Activated CD8-positive, alpha-beta memory T cell treated with anti-CD3 and anti-CD28 coated beads, Interleukin-2, amount 50 U/mL, for 24 hours (primary cell): ENCODE measurements around the gene PRKCH.

Source experiments
- DNase-seq: peaks from one replicate; pipeline ENCODE4 v3.0.0-alpha.2; 2020; ENCODE audit errors: extremely low read depth

PRKCH gene

DNA sequence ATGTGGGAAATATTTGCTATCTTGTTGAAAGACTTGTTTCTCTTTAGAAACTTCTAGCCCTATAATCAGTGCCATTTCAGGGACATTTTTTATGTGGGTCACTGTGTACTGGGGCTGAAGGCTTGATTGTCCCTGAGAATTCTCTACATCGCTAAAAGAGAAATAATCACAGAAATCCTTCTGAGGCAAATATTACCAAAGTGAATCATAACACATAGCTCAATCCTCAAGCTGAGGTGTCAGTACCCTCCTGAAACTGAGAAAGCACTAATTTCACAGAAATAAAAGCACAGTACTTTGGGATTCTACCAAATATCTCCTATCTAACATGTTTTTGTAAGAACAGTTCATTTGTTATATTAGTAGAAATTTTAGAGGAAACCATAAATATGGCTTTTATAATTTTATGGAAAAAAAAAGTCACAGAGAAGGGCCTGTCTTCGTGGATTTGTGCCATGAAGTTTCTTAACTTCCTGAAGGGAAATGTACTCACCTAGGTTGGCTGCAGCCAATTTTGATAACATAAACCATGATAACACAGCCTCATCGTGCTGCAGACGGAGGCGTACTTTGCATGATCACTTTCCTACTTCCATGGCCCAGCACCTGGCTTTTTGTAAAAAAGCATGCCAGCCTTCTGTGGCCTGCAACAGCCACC, 210.2 kb downstream of the PRKCH start:
- DNase-seq: no peak

GRCh38 chr14:61532123-61532505, 210.7 kb downstream of the PRKCH start:
- no peak for DNase-seq

GRCh38 chr14:61532763-61533162, 211.4 kb downstream of the PRKCH start:
- DNase-seq: no peak

DNA sequence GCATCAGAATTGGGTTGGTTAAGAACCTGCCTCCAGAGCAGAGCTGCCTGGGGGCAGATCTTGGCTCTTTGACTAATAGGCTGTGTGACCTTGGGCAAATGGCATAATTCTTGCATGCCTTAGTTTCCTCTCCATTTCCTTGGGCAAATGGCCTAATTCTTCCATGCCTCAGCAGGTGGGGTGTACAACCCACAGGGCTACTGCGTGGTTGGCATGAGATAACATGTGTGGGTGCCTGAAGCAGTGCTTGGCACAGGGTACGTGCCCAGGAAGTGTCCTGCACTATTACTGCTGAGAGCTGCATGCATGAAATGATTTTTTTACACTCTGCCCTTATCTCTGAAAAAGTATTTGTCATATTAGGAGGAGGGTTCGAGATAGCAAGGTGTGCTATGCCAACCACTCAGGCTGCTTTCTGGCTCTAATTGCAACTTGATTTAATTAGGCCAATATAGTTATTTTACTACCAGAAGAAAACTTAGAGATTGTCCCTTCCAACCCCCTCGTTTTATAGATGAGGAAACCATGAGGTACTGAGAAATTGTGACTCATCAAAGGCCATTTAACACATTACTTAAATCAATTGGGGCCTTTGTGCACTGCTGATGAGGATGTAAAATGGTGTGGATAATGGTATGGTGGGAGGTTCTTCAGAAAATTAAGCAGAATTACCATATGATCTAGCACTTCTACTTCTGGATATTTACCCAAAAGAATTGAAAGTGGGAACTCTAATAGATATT, 212.3 kb downstream of the PRKCH start:
- DNase-seq: no peak

DNA sequence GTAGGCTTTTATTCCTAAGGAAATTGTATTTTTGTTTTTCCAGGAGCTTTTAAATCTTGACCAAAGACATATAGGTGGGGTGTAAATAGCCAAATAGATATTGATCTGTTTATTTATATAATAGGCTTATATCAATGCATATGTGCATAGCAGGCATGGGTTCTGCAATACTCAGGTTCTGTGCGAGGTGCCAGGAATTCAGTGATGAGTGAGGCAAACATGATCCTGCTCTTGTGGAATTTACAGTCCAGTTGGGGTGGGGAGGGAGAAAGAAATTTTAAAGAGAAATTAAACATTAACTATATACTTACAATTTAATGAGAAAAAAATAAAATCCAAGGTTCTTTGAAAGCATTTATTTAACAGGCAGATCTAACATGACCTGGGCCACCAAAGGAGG, 213.7 kb downstream of the PRKCH start:
- no peak for DNase-seq

DNA sequence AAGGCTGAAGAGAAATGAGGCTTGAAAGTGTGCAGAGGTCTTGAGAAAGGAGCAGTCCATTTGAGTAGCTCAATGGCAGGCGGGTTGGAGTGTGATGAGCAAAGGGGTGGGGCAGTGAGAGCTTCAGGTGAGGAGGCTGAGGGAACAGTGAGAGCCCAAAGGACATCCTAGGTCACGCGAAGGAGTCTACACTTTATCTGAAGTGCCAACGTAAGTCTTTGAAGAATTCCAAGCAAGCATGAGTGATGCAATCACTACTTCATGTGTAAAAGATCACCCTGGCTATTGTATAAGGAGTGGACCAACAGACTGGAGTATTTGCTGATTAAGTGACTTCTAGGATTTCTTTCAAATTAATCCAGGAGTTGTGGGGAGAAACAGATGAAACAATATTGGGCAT, 214.1 kb downstream of the PRKCH start:
- no peak for DNase-seq

GRCh38 chr14:61536661-61537562, 215.5 kb downstream of the PRKCH start:
- DNase-seq: no peak

- DNase-seq: no peak
These were observed 216.4 kb downstream of the PRKCH start for GRCh38 chr14:61537563-61538463.

GRCh38 chr14:61538464-61539022, 217.2 kb downstream of the PRKCH start:
- no peak for DNase-seq

- no peak for DNase-seq
These were observed 218.3 kb downstream of the PRKCH start for GRCh38 chr14:61539631-61540030.

- no peak for DNase-seq
These were observed 219.6 kb downstream of the PRKCH start for GRCh38 chr14:61540931-61541330.

- no peak for DNase-seq
These were observed 221.7 kb downstream of the PRKCH start for GRCh38 chr14:61542848-61543790.

- no peak for DNase-seq
These were observed 222.6 kb downstream of the PRKCH start for GRCh38 chr14:61543946-61544345.

DNA sequence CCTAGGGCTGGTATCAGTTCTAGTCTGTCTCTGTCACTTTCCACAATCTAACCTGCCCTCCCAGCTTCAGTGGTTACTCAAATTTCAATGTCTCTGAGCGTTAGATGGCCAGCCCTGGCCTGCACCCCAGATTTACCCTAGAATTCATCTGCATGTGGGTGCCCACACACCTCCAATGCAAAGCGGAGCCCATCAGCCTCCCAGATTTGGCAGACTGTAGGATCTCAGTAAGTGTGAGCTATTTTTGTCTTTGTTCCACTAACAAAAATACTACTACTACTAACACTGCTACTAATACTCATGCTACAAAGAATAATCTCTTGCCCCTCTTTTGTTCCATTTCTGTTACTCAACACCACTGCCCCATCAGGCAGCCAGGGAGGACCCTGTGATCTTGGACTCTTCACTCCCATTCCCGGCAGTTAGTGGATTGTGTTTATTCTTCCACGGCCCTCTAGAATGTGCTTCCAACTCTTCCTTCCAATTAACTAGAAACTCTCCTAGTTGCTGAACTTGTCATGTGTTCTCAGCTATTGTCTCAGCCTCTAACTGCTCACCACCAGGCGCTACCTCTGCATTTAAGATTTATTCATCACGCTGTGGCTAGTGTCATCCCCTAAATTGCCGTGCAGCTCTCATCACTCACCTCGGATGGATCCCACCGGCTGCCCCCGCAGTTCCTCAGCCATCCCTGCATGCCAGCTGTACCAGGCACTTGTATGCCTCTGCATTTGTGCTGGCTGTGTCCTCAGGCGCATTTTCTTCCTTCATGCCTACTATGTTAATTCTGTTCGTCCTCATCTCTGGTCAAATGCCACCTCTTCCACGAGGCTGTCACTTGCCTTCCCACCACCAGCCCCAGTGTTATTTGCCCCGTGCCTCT, 223.3 kb downstream of the PRKCH start:
- DNase-seq: no peak

DNA sequence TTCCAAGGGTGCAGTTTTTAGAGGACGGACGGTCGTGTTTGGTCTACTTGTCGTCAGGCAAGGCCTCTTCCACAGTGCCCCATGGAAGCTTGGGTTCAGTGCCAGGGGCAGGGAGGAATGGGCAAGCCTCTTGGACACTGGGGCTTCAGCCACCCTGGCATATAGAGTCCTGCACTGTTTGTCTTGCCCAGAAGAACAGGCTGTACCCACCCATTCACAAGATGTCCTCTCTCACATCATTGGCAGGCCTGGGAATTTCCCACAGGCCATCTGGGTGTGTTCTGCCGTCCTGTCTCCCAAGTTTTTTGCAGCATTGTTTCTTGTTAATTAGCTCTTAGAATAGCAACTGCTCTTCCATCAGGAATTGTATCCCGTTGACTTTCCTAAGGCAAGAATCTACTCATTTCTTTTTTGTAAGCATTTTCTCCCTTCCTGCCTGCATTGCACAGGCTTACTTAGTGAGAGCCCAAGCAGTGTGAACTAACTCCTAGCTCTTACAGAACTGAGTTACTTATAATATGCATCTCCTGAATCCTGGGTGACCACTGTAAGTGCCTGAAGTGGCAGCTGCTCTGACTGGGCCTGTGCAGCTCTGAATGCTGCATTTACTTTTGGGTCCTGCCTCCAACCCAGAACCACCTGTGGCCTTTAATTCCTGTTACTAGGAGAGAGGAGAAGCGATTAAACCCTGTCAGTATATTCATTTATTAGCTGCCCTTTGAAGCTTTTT, 224.5 kb downstream of the PRKCH start:
- no peak for DNase-seq

- DNase-seq: no peak
These were observed 226.0 kb downstream of the PRKCH start for GRCh38 chr14:61547186-61548069.

GRCh38 chr14:61549425-61549824, 228.0 kb downstream of the PRKCH start:
- DNase-seq: no peak
